ENCODE data around the gene ROR2.

Gene ROR2

GRCh38 chr9:91899219-91899563 is 50.8 kb downstream of the ROR2 start:
- DNase-seq (ENCODE audit: low spot score), result no peak
- in situ Hi-C loops (cut with MboI; ENCODE audit: low pct_unique_long_range_greater_than_20kb, low sequenced_read_pairs, unreplicated experiment), result no loop called here
- no peak for TF ChIP-seq CTCF (IDR thresholded peaks at IDR 0.05; ENCODE audit: extremely low read depth, insufficient read depth, missing control alignments)

- DNase-seq (ENCODE audit: low spot score), result no peak
- TF ChIP-seq CTCF (IDR thresholded peaks at IDR 0.05; ENCODE audit: extremely low read depth, insufficient read depth, missing control alignments), result no peak
Measured at GRCh38 chr9:91898451-91899218, 51.4 kb downstream of the ROR2 start.

GRCh38 chr9:91897201-91897600 is 52.8 kb downstream of the ROR2 start:
- TF ChIP-seq CTCF (IDR thresholded peaks at IDR 0.05; ENCODE audit: extremely low read depth, insufficient read depth, missing control alignments), result no peak
- in situ Hi-C loops (cut with MboI; ENCODE audit: low pct_unique_long_range_greater_than_20kb, low sequenced_read_pairs, unreplicated experiment), result no loop called here
- DNase-seq (ENCODE audit: low spot score), result no peak

More at GRCh38 chr9:91898451-91899218, 51.4 kb downstream of the ROR2 start:
- in situ Hi-C loops (cut with MboI; ENCODE audit: low pct_unique_long_range_greater_than_20kb, low sequenced_read_pairs, unreplicated experiment), result no loop called here

- no peak for TF ChIP-seq CTCF (IDR thresholded peaks at IDR 0.05; ENCODE audit: extremely low read depth, insufficient read depth, missing control alignments)
- in situ Hi-C loops (cut with MboI; ENCODE audit: low pct_unique_long_range_greater_than_20kb, low sequenced_read_pairs, unreplicated experiment), result no loop called here
- no peak for DNase-seq (ENCODE audit: low spot score)
Measured at GRCh38 chr9:91896513-91897121, 53.4 kb downstream of the ROR2 start.

GRCh38 chr9:91896097-91896496 is 53.9 kb downstream of the ROR2 start:
- in situ Hi-C loops (cut with MboI; ENCODE audit: low pct_unique_long_range_greater_than_20kb, low sequenced_read_pairs, unreplicated experiment), result no loop called here

GRCh38 chr9:91894536-91894935 is 55.5 kb downstream of the ROR2 start:
- in situ Hi-C loops (cut with MboI; ENCODE audit: low pct_unique_long_range_greater_than_20kb, low sequenced_read_pairs, unreplicated experiment), result no loop called here

More at GRCh38 chr9:91896097-91896496, 53.9 kb downstream of the ROR2 start:
- no peak for DNase-seq (ENCODE audit: low spot score)
- no peak for TF ChIP-seq CTCF (IDR thresholded peaks at IDR 0.05; ENCODE audit: extremely low read depth, insufficient read depth, missing control alignments)

More at GRCh38 chr9:91894536-91894935, 55.5 kb downstream of the ROR2 start:
- DNase-seq (ENCODE audit: low spot score), result no peak
- TF ChIP-seq CTCF (IDR thresholded peaks at IDR 0.05; ENCODE audit: extremely low read depth, insufficient read depth, missing control alignments), result no peak
